ENCODE results near the gene EEFSEC. TPM values are rescaled to one million over a fixed set of nuclear protein-coding genes. Genes with fewer than 3 reads are reported as not detected.
"Not testable (repeated sequence)": the region's sequence is repeated elsewhere in the genome, so short reads cannot be mapped to it uniquely, and the experiment has no call there.

The EEFSEC gene
- total RNA-seq, 1 donor from 2014 or later = 1.6 TPM

DNA sequence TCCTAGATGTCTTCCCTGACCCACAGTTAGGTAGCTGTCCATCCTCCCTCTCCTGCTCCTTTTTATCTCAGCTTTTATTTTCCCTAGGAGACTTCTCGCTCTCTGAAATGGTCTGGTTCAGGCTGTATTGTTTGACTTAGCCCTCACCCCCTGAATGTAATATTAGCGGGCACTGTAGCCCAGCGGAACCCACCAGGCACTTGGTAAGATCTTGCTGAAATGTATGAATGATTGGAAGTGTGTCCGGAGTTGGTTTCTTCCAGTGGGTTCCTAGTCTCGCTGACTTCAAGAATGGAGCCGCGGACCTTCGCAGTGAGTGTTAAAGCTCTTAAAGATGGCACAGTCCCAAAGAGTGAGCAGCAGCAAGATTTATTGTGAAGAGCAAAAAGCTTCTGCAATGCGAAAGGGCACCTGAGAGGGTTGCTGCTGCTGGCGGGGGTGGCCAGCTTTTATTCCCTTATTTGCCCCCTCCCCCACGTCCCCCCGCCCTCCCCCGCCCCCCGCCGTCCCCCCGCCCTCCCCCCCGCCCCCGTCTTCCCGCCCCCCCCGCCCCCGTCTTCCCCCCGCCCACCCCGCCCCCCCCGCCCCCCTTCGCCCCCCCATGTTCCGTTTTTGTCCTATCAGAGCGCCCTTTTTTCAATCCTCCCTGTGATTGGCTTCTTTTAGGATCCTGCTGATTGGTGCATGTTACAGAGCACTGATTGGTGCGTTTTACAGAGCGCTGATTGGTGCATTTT, 694 bp upstream of the EEFSEC start:
- peak; percentile 65 to 71 for DNase-seq (ENCODE audit: low read depth in 2 of 2)

DNA sequence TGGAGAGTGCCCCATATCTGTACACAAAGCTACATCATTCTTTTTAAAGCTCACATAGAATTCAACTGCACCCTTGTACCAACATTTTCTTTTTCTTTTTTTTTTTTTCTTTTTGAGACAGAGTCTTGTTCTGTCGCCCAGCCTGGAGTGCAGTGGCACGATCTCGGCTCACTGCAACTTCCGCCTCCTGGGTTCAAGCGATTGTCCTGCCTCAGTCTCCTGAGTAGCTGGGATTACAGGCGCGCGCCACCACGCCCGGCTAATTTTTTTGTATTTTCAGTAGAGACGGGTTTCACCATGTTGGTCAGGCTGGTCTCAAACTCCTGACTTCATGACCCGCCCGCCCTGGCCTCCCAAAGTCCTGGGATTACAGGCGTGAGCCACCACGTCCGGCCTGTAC, 1.1 kb downstream of the EEFSEC start:
- DNase-seq (ENCODE audit: low read depth in 2 of 2) = not testable (repeated sequence)

DNA sequence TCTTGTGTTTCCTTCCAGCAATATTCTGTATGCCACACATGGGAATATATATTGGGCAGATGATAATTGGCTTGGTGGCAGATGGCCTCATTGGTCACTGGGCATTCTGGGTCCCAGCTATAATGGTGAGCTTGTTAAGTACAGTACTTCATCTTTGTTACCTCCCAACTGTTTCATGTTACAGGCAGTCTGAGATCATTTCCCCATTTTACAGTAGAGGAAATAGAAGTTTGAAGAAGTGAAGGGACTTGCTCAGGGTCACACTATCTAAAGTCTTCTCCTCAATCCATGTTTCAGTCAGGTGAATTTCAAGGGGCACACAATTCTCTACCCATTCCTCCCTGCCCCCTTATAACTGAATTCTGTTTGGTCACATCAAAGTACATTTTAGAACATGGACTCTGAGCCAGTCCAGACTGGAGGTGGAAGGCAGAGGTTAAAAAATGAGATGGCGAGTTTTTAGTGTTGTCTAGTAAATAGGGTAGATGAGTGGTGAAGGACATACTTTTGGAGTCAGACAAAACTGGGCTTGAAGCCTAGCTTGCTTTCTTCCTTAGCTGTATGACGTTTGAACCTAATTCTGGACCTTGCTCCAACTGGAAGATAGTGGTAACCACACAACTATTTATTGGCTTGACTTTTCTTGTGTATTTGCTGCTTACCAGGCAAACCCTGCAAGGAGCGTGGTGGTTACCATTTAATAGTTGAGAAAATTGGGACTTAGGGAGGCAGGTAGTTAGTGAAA, 2.5 kb downstream of the EEFSEC start:
- DNase-seq (ENCODE audit: low read depth in 2 of 2) = no peak

DNA sequence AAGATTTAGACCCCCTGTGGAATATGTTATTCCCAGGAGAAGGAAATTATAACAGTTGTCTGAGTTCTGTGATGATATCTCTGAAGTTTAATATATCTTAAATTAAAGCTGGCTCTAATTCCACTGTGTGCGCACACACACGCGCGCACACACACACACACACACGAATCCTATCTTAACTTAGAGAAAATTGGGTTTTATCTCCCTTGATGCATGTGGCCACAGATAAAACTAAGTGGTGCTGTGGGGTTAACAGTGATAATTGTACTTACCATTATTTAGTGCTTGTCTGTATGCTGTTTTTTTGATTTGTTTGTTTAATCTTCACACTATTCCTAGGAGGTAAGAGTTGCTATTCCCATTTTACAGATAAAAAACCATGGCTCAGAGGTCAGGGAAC, 7.4 kb downstream of the EEFSEC start:
- DNase-seq (ENCODE audit: low read depth in 2 of 2) = no peak

DNA sequence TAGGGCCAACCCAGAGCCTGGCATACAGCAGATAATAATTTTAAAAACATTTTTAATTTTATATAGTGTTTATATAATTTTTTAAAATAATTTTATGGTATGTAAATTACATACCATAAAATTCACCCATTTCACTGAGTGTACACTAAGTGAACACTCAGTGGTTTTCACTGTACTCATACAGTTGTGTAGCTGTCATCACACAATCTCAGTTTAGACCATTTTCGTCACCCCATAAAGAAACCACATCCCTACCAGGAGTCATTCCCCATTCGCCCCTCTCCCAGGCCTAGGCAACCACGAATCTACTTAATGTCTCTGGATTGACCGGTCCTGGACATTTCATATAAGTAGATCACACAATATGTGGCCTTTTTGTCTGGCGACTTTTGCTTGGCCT, 10.2 kb downstream of the EEFSEC start:
- DNase-seq (ENCODE audit: low read depth in 2 of 2) = no peak

DNA sequence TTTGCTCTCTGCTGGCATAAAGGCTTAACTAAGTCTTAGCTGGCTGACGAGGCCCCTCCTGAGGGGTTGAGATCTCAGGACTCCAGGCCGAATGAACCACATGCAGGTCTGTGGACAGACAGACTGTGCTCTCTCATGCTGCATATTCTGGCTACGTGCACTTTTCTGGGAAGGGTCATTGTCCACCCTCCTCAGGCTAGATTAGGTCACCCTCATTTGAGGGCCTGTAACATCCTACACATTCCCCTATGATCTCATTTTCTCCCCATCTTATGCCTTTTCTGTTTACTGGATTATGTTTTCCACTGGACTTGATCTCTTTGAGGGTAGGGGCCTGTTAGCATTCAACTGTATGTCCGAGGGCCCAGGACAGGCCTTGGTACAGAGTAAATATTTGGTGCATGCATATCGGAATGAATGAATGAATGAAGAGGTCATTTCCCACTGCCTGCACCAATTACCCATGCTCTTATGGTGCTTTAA, 13.7 kb downstream of the EEFSEC start:
- no peak for DNase-seq (ENCODE audit: low read depth in 2 of 2)

DNA sequence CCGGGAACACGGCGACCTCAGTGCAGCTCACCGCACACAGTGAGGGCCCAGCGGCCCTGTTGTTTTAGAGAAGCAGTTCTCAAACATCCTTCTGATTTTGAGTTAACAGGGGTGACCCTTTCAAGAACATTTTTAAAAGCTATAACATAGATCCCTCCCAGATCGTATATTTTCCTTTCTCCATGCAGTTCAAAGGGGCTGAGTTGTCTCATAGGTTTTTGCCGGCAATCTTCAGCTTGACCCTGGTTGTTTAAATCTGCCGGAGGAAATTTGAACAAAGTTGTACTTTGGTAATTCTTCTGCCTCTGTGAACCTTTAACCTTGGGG, 14.3 kb downstream of the EEFSEC start:
- DNase-seq (ENCODE audit: low read depth in 2 of 2) = no peak

DNA sequence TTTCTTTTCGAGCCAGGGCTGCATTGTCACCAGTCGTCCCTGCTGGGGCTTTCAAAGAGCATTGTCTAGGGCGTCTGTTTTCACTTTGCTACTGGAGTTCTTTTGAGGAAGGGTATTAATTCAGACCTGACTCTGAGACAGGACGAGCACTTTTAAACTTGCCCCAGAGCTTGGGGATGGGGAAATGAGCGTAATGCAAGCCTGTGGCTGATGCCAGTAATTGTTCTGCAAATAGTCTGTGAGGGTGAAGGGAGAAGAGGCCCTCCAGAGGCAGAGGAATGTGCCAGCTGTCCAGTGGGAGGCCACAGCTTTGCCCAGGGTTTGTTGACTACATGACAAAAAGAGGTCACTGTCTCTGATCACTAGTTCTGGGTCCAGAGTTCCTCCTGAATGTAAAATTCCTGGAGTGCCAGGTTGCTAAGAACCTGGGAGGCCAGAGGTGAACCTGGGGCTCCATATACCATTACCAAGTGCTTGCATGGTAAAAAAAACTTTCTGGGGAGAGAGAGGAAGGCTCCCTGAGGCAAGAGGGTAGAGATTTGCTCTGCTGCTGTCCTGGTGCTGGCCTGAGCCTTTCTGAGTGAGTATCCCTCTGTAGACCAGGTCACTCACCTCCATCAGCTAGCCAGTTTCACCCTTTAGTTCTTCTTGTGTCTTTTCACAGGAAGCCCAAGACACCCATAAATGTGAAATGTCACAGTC, 14.8 kb downstream of the EEFSEC start:
- no peak for DNase-seq (ENCODE audit: low read depth in 2 of 2)

DNA sequence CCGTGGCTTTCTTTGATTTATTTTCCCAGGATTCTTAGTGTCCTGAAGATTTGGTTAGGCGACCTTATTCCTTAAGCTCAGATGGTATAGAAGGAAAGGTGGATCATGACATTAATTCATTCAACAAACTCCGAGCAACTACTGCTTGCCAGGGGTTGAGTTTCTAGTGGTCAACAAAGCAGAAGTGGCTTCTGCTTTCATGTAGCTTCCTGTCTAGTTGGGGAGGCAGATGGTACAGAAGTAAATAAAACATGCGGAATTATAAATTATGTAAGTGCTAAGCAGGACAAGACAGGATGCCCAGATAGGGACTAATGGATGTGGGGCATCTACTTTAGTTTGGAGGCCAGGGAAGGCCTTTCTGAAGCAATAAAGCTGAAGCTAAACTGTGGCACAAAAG, 15.6 kb downstream of the EEFSEC start:
- DNase-seq (ENCODE audit: low read depth in 2 of 2) = no peak

DNA sequence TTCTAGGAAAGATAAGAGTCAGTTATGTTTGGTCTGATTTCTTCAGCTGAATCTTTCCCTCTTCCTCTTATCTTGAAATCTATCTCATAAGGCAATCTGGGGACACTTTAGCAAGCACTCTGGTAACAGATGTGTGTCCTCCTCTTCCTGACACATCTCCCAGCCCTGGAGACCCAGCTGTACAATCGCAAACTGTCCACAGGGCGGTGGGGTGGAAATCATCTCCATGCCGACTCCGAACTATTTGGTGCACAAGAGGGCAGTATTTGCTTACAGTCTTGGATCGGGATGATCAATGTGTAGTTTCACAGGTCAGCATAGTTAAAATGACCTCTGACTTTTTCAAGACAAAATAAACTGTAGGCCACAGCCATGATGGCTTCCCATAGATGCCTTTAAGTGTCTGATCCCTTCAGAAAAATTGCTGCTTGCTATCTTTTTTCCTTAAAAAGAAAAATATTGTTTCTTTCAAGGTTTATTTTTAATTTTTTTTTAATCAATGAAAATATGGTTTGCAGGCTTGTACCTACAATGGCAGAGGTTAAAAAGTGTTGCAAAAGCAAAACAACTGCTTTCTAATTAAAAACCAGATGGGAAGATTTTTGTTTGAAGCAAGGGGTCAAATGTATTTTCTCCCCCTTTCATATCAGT, 17.7 kb downstream of the EEFSEC start:
- DNase-seq (ENCODE audit: low read depth in 2 of 2) = peak; percentile 87 to 89

DNA sequence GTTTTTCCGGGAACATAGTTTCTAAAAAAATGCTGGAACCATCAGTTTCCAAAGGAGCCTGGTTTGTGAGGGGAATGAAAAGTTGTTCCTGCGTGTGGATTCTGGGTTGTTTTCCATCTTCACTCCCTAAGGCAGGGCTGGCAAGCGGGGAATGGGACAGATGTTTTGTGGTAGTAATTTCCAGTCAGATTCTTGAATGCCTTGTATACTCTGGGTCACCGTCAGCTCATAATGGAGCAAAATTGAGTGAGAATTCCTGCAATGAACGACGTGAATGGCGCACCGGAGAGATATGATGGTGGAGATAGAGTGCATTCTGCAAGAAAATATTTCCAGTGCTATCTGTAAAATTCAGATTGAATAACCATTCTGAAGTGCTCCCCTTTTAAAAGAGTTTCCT, 19.9 kb downstream of the EEFSEC start:
- no peak for DNase-seq (ENCODE audit: low read depth in 2 of 2)

DNA sequence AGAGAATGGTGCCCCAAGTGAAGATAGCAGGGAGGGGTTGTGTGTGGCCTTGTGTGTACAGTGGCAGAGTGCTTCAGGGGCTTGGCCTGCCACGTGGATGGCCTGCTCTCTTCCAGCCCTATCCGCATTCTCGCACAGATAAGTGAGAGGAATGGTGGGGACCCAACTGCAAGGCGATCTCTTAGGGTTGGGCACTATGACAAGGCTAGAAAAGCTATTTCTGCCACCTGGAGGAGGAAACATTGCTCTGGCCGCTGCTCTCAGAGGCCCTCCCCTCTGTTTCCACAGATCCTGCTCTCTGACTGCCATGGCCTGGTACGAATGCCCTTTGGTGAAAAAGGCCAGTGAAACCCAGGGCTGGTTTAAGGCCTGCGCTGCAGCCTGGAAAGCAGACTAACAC, 20.6 kb downstream of the EEFSEC start:
- no peak for DNase-seq (ENCODE audit: low read depth in 2 of 2)

DNA sequence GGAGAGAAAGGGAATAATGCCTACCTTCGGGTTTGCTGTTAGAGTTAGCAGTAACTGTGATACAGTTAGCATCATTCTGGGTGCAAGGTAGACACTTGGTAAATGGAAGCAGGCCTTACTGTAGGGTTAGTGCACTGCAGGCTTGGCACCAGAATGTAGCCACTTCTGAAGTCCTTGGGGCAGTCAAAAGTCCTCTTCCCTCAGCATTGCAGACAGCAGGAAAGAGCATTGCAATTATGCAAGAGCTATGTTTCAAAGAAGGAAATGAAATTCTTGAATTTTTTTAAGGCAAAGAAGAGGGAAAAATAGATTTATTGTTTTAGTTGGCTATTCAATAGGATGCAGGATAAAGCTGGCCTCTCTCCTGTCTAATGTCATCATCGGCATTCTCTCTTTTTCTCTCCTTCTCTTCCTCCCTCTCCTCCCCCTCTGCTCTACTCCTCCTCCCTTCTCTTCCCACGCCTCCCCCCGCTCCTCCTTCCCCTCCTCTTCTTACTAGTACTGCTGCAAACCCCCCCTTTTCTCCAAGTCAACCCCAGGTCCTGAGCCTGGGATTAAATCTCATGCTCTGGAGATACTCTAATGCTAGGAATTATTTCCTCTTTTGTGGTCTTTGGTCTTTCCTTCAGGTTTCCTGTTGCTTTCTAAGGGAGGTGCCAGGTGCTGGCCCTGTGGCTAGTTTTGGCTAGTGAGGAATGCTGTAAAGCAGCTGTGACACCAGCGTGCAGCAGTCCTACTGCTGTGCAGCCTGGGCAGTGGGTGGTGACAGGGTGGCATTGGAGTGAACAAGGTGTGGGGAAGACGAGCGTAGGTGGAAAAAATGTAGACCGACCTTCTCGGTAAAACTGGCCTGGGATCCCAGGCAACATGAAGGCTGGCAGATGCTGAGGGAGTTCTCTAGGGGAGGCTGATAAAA, 21.7 kb downstream of the EEFSEC start:
- DNase-seq (ENCODE audit: low read depth in 2 of 2) = no peak

DNA sequence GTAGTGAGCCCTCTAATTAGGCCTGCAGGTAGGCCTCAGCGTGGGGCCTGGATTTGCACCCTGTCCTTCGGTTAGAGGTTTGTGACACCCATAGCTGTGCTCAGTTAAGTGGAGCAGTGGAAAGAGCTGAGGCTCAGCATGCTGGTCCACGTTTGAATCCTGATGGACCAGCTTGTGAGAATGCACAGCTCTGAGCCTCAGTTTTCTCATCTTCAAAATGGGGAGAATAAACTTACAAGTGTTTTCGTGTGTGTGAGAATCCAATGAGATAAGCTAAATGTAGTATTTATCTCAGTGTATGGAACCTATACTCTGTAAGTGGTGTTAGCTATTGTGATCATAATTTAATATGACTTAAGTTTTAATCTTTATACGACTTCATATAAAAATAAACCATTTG, 22.5 kb downstream of the EEFSEC start:
- DNase-seq (ENCODE audit: low read depth in 2 of 2) = no peak

DNA sequence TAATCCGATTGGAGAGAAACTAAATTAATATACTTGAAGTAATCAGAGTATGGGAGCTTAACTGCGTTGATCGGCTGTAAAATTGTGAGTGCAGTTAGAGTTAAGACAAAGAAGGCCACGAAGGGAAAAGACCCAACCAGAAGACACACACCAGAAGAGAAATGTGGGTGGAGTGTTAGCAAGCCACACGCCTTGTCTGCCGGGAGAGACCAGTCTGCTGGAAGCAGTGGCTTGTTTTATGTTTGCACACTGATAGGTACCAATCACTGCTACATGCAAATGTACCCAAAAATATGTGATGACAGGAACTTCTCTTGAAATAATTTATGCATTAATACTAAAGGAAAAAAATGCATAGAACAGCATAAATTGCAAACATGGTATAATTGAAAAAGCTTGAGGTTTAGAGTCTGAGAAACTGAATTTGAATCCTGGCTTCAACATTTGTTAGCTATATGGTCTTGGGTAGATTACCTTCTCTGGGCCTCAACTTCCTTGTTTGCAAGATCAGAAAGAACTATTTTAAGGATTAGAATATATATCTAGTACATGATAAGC, 23.1 kb downstream of the EEFSEC start:
- DNase-seq (ENCODE audit: low read depth in 2 of 2) = no peak

DNA sequence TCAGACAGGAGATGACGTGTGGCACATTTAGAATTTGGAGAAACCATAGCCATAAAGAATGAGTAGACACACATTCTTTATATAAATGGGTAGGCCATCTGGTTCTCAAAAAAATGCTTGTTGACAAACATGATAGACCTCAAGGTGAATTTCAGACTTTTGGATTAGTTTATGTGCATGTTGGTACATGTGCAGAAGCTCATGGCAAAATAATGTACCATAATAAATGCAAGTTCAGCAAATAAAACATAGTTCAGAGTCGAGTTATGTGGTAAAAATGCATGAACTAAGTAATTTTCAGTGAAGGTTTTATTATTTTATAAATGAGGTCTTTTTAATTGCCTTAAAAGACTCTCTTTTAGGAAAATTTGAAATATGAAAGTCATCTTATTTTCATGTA, 24.6 kb downstream of the EEFSEC start:
- DNase-seq (ENCODE audit: low read depth in 2 of 2) = no peak

DNA sequence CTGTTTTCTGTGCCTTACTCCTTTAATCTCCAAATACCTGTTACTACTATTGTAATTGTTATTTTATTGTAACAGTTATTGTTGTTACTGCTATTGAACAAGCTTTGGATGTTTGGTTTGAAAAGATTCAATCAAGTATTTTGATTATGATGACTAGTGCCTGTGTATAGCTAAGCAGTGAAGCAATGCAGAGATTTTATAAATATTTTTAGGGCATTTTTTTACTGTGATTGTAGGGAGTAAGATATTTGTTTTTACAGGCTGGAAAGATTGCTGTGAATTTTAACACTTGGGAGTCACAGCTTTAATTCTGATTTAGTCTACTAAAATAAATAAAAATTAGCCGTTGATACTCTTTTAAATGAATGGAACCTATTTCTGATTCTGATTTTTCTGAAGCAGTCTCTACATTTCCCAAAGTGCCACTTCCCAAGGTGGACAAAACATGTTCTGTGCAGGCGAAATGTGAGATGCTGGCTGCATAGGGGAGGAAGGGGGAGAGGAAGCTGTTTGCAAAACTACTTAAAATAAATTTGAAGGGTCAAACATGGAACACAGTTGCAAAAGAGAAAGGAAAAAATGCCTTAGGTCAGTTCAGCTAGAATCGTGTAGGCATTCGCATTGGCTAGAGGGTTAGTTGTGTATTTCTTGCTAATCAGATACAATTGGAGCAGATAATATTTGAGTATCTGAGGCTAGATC, 25.7 kb downstream of the EEFSEC start:
- DNase-seq (ENCODE audit: low read depth in 2 of 2) = no peak

DNA sequence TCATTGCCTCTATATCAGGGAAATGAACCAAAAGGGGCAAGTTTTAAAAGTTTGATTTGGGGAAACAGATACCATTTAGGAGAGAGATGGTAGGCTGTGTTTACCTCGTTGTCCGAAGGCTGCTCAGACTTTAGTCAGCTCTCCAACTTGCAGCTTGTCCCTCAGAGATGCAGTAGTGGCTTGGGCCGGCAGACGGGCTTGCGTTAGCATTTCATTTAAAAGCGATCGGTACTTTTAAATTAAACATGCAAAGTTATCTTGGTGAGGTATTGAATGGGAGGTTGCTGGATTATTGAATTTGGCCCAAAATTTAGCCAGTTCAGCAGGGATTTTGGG, 26.2 kb downstream of the EEFSEC start:
- no peak for DNase-seq (ENCODE audit: low read depth in 2 of 2)

DNA sequence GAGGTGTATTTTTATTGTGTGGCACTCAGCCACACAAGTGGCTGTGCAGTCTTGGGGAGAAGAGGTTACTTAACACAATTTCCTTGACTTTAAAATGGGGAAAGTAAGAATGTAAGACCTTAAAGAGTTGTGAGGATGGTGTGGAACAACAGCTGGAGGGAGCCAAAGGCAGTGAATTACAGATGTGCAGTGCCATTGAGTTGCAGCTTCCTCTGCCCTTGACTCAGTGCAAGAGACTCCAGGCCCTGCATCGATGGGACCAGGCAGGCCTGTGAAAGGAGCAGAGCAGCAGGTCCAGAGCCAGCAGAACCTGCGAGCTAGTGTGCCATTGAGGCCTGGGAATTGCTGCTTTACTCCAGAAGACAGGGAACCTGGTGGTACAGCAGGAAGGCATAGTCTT, 27.2 kb downstream of the EEFSEC start:
- DNase-seq (ENCODE audit: low read depth in 2 of 2) = no peak

DNA sequence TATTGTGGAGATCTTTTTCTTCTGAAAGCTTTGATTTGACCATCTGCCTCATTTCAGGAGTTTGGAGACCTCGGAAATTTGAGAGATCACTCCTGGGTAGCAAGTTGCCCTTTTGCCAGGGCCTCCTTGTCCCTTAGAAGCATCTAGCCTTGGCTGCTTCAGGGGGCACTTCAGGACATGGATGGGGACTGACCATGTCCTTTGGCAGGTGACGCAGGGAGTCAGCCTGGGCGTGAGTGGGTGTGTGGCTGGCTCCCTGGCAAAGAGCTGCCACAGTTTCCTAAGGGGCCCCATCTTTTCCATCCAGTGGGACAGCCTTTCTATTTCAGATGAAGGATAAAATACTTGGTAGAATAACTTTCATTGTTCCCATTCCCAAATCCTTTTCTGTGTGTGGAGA, 27.6 kb downstream of the EEFSEC start:
- DNase-seq (ENCODE audit: low read depth in 2 of 2) = no peak
